Left ventricle myocardium inferior (tissue), 1 donor: ENCODE measurements around the gene ZNF280C. TPM values are rescaled to one million over a fixed set of nuclear protein-coding genes. Genes with fewer than 3 reads are reported as not detected.

Experiments used
- DNase-seq: peaks from one replicate; pipeline ENCODE4 v3.0.0-alpha.2; 2020
- H3K27ac ChIP-seq: fragments of 200-600 bp; replicated peaks from 2 replicates; pipeline ENCODE4 v1.8.0; 2021
- H3K27me3 ChIP-seq: fragments of 200-600 bp; 2 replicates; pipeline ENCODE4 v1.8.0; 2021; ENCODE audit warnings: low read depth
- H3K36me3 ChIP-seq: fragments of 200-600 bp; 2 replicates; pipeline ENCODE4 v1.8.0; 2021
- H3K4me1 ChIP-seq: fragments of 200-600 bp; 2 replicates; pipeline ENCODE4 v1.8.0; 2021
- H3K4me3 ChIP-seq: fragments of 200-600 bp; 2 replicates; pipeline ENCODE4 v1.8.0; 2021; ENCODE audit warnings: mild to moderate bottlenecking, moderate library complexity
- H3K9me3 ChIP-seq: fragments of 200-600 bp; replicated peaks from 2 replicates; pipeline ENCODE4 v1.8.0; 2021
- CTCF ChIP-seq: fragments of 200-600 bp; IDR thresholded peaks from 2 replicates; pipeline ENCODE4 v1.8.0; 2021; ENCODE audit warnings: antibody characterized with exemption, mild to moderate bottlenecking, borderline replicate concordance
- intact Hi-C: fragments of 100-400 bp; cut with micrococcal nuclease; formaldehyde crosslinking; loops from one replicate; pipeline ENCODE4 v1.11.0; 2022
- total RNA-seq: library from RNA; stranded (reverse); fragmentation: NEBNext Ultra II Directional; extraction: Animal tissue kit (Norgen Biotek cat#: 25700); gene quantifications from one replicate; pipeline ENCODE4 v1.2.1, GENCODE V29; 2021
- donor health status: DM: no; HTN: yes; CAD: no; lungs with severe emphysema.

Gene ZNF280C
- total RNA-seq, 1 donor from 2014 or later: 1.5 TPM

GRCh38 chrX:130211415-130212186 is 57.1 kb downstream of the ZNF280C start:
- Histone ChIP-seq H3K9me3 (no peaks in the 10 kb centered on the region), H3K36me3 (peaks cover 27% of the 10 kb centered on the region), H3K4me3 (no peak overlapping the region), H3K27ac (no peak overlapping the region), H3K27me3 (no peaks in the 10 kb centered on the region), H3K4me1 (no peaks in the 10 kb centered on the region)
- TF ChIP-seq CTCF: no peak
- intact Hi-C loops: no loop called here
- DNase-seq: no peak

GRCh38 chrX:130204647-130205046 is 64.1 kb downstream of the ZNF280C start:
- no peaks in the 10 kb centered on the region for H3K4me1 ChIP-seq
- no peak overlapping the region for H3K27ac ChIP-seq
- no peaks in the 10 kb centered on the region for H3K27me3 ChIP-seq
- no peak for DNase-seq
- H3K9me3 ChIP-seq: no peaks in the 10 kb centered on the region
- TF ChIP-seq CTCF: no peak
- H3K36me3 ChIP-seq: peaks cover 5% of the 10 kb centered on the region
- no peak overlapping the region for H3K4me3 ChIP-seq
- intact Hi-C loops: no loop called here

GRCh38 chrX:130197464-130197863 is 71.2 kb downstream of the ZNF280C start:
- intact Hi-C loops: no loop called here

GRCh38 chrX:130196466-130196865 is 72.2 kb downstream of the ZNF280C start:
- intact Hi-C loops: no loop called here
- no peak for TF ChIP-seq CTCF

More at GRCh38 chrX:130197464-130197863, 71.2 kb downstream of the ZNF280C start:
- H3K4me1 ChIP-seq: no peaks in the 10 kb centered on the region
- H3K9me3 ChIP-seq: no peaks in the 10 kb centered on the region
- no peak overlapping the region for H3K27ac ChIP-seq
- peak; percentile 13 for DNase-seq
- H3K27me3 ChIP-seq: no peaks in the 10 kb centered on the region
- H3K36me3 ChIP-seq: no peaks in the 10 kb centered on the region
- no peak overlapping the region for H3K4me3 ChIP-seq
- no peak for TF ChIP-seq CTCF

GRCh38 chrX:130190801-130191200 is 77.9 kb downstream of the ZNF280C start:
- no peak for TF ChIP-seq CTCF
- Histone ChIP-seq H3K36me3 (no peaks in the 10 kb centered on the region), H3K27me3 (no peaks in the 10 kb centered on the region), H3K27ac (no peak overlapping the region), H3K4me3 (no peak overlapping the region), H3K9me3 (no peaks in the 10 kb centered on the region), H3K4me1 (no peaks in the 10 kb centered on the region)
- intact Hi-C loops: loop anchor here (5.0 kb wide), 1 partner anchor 114 kb away; no protein-coding TSS in a partner anchor
- no peak for DNase-seq

More at GRCh38 chrX:130196466-130196865, 72.2 kb downstream of the ZNF280C start:
- Histone ChIP-seq H3K27me3 (no peaks in the 10 kb centered on the region), H3K36me3 (no peaks in the 10 kb centered on the region), H3K9me3 (no peaks in the 10 kb centered on the region), H3K4me3 (no peak overlapping the region), H3K4me1 (no peaks in the 10 kb centered on the region), H3K27ac (no peak overlapping the region)
- DNase-seq: no peak
